Kidney tubule cell (primary cell): ENCODE data around the gene MANSC1.
"Not testable (repeated sequence)": the region's sequence is repeated elsewhere in the genome, so short reads cannot be mapped to it uniquely, and the experiment has no call there.

Source experiments
- DNase-seq: peaks from one replicate; pipeline ENCODE4 v3.0.0-alpha.2; 2018; ENCODE audit warnings: low spot score

MANSC1 gene

GRCh38 chr12:12323591-12323990 lies 26.5 kb downstream of the MANSC1 start:
- DNase-seq, result peak; percentile 93

- no peak for DNase-seq
Observed at GRCh38 chr12:12323118-12323517, 26.9 kb downstream of the MANSC1 start.

- no peak for DNase-seq
Observed at GRCh38 chr12:12319451-12320183, 30.4 kb downstream of the MANSC1 start.

- DNase-seq, result no peak
Observed at GRCh38 chr12:12315838-12316237, 34.2 kb downstream of the MANSC1 start.

GRCh38 chr12:12310695-12311094 lies 39.3 kb downstream of the MANSC1 start:
- DNase-seq, result not testable (repeated sequence)

GRCh38 chr12:12305568-12306300 lies 44.3 kb downstream of the MANSC1 start:
- no peak for DNase-seq

- DNase-seq, result no peak
Observed at GRCh38 chr12:12302976-12303375, 47.1 kb downstream of the MANSC1 start.

GRCh38 chr12:12301122-12301521 lies 48.9 kb downstream of the MANSC1 start:
- no peak for DNase-seq

GRCh38 chr12:12297201-12297830 lies 52.7 kb downstream of the MANSC1 start:
- no peak for DNase-seq

GRCh38 chr12:12294215-12295005 lies 55.6 kb downstream of the MANSC1 start:
- DNase-seq, result no peak

- DNase-seq, result no peak
Observed at GRCh38 chr12:12290206-12290605, 59.8 kb downstream of the MANSC1 start.

GRCh38 chr12:12286441-12286840 lies 63.6 kb downstream of the MANSC1 start:
- DNase-seq, result no peak

GRCh38 chr12:12282761-12283425 lies 67.1 kb downstream of the MANSC1 start:
- DNase-seq, result peak; percentile 55

GRCh38 chr12:12282202-12282601 lies 67.8 kb downstream of the MANSC1 start:
- DNase-seq, result no peak

GRCh38 chr12:12281134-12281533 lies 68.9 kb downstream of the MANSC1 start:
- DNase-seq, result no peak

GRCh38 chr12:12278899-12279298 lies 71.1 kb downstream of the MANSC1 start:
- DNase-seq, result no peak
